Hepatic stellate cell (primary cell): ENCODE measurements around the gene SMIM5.

Experiments used
- DNase-seq: peaks from one replicate; pipeline ENCODE4 v3.0.0; 2011; ENCODE audit warnings: low spot score

SMIM5 gene

DNA sequence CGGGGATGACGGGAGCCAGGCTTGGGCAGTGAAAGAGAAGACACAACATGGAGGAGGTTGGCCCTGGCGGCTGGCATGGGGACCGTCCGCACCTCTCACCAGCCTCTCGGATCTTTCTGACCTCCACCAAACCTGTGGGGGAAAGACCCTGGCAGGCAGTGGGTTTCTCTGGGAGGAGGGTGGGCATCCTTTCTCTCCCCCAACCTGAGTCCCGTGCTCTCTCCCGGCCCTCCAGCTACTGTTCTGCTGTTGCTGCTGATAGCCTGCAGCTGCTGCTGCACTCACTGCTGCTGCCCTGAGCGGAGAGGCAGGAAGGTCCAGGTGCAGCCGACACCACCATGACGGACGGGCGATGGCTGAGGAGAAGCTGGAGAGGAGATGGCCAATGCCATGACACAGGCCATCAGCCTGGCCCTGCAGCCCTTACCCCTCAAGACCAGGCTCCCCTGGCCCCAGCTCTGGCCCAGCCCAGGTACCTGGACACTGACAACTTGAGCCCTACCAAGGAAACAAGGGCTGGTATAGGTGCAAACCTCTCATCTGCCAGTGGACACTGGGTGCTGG, 7.4 kb downstream of the SMIM5 start:
- no peak for DNase-seq

GRCh38 chr17:75641343-75641742, 8.1 kb downstream of the SMIM5 start:
- DNase-seq = no peak

DNA sequence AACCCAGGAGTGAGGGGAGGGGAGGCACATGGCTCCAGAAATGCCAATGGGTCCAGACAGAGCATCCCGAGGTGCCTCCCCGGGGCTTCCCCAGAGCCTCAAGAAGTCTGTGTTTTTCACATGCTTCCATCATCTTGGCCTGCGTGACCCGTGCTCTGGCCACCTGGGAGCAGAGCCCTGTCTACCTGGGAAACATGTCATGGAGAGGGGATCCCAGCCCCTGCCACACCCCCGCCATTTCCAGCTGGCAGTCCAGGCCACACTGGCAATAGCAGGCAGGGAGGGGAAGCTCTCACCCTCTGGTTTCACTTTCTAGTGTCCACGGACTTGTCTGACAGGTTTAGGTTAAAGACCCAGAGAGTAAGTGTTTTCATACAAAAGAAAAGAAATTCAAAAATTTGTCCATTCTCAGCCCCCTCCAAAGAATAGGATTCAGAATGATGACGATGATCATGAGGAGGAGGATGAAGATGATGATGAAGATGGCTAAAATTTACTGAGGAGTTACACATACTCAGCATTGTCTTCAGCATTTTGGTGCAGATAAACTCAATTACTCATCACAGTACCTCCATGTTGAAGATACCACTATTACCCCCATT, 9.0 kb downstream of the SMIM5 start:
- DNase-seq = no peak

GRCh38 chr17:75642784-75643642, 9.8 kb downstream of the SMIM5 start:
- DNase-seq = no peak

DNA sequence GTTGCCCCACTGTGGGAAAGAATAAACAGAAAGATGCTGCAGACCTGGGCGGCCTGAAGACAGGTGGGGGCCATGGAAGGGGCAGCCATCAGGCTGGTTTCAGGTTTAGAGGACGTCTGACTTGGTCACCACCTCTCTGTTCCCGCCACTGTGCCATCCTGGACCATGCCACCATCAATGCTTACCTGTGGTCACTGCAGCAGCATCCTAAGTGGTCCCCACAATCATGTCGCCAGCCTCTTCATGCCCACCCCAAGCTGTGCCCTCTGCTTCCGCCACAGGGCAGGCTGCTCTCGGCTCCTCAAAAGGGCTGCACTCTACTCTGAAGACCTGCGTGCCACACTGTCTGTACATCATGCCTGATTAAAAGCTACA, 10.4 kb downstream of the SMIM5 start:
- no peak for DNase-seq

GRCh38 chr17:75645501-75645888, 12.3 kb downstream of the SMIM5 start:
- DNase-seq = no peak

GRCh38 chr17:75645889-75646637, 12.8 kb downstream of the SMIM5 start:
- DNase-seq = no peak

GRCh38 chr17:75646638-75646992, 13.4 kb downstream of the SMIM5 start:
- no peak for DNase-seq

- DNase-seq = no peak
These were observed 13.8 kb downstream of the SMIM5 start for GRCh38 chr17:75647061-75647460.

GRCh38 chr17:75647921-75648320, 14.7 kb downstream of the SMIM5 start:
- DNase-seq = no peak

GRCh38 chr17:75649687-75650086, 16.5 kb downstream of the SMIM5 start:
- no peak for DNase-seq

GRCh38 chr17:75650874-75651273, 17.6 kb downstream of the SMIM5 start:
- DNase-seq = no peak

DNA sequence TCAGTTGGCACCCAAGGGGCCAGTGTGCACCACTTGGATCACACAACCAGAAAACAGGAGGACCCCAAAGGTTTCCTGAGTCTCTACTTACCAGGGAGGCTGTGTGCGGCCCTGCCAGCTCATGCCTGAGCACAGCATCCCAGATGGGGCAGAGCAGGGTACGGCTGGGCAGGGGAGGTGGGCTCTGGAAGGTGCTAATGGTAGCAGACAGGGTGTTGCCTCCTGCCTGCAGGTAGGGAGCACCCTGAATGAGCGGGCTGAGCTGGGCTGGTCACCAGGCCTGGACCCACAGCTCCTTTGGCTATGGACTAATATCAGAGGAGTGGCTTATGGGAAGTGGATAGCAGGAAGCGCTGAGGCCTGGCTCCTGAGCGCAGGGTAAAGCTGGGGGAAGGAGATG, 19.1 kb downstream of the SMIM5 start:
- no peak for DNase-seq

GRCh38 chr17:75652934-75653549, 19.8 kb downstream of the SMIM5 start:
- DNase-seq = peak; percentile 51

DNA sequence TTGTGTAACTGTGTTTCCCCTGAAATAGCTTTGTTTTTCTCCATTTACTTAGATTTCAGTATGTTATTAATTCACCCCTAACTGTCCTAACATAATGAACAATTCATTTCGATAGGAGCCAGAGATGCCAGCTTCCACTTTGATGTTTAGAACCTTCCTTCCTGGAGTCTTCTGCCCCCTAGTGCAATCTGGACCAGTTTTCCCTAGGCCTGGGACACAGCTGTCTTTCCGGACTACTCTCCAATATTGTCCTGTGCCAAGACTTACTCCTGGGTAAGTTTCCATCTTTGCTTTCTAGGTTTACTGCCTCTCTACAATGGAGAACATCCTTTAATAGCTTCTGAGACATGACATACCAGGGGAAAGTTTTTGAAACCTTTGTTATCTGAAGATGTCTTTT, 20.9 kb downstream of the SMIM5 start:
- DNase-seq = no peak

- no peak for DNase-seq
These were observed 25.0 kb downstream of the SMIM5 start for GRCh38 chr17:75658237-75658636.

DNA sequence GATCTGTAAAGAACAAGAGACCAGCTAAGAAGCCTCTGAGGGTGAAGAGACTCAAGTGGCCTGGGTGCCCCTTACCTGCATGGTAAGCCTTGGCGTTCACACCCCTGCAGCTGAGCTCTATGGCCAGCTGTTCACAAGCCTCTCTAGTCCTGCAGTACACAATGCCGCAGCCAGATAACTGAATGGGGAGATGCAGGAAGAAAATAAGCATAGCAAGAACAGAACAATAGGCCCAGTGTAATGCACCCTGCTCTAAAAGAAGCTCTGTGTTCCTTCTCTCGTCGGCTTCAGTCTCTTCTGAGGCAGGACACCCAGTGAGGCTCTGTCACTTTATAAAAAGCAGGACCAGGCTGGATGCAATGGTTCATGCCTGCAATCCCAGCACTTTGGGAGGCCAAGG, 28.3 kb downstream of the SMIM5 start:
- no peak for DNase-seq

GRCh38 chr17:75662511-75662910, 29.3 kb downstream of the SMIM5 start:
- DNase-seq = no peak

GRCh38 chr17:75664099-75664549, 30.9 kb downstream of the SMIM5 start:
- no peak for DNase-seq

DNA sequence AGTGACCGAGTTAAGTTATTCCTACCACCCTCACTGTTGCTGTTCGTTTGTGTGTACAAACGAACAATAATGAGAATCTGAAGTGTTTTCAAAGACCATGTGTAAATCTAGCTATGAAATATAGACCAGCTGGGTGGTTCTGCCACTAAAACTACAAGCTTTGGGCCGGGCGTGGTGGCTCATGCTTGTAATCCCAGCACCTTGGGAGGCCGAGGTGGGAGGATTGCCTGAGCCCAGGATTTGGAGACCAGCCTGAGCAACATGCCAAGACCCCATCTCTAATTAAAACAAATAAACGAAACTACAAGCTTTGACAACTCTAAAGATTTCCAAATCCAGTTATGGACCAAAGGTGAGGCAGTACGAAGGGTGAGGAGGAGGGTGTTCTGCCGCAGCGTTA, 32.7 kb downstream of the SMIM5 start:
- no peak for DNase-seq

DNA sequence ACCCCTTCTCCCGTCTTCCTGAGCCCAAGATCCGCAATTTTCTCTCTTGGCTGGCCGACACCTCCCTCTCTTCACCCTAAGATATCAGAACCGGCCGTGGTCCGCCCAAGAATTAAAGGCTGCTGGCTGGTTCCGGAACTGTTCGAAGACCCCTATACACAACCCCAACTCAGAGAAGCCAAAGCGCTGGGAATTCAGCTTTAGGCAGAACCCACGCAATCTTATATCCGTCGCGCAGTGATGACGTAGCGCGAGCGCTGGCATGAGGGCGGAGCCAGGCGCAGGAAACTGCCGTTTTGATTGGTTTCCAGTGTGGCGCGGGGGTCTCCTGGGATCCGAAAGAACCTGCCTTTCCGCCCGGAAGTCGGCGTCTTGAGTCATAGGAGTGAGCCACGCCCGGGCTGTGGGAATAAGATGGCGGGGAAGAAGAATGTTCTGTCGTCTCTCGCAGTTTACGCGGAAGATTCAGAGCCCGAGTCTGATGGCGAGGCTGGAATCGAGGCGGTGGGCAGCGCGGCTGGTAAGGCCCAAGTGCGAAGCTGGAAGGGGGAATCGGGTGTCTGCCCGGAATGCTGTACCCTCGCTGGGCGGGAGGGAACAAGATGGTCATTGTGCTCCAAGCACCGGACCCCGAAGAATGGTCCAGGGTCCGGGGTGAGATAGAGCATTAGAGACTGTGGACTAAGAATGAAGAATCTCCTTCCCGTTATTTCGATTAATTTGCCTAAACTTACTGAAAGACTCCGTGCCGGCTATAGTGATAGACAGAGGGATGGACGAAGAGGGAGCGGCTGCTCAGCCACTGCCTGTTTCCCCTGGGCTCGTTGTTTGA, 33.9 kb downstream of the SMIM5 start, which contains the start of the genes RECQL5 and SAP30BP:
Gene RECQL5 (minus strand): TSS at position 196 of the 832 bp plus-strand sequence. CDS start 597 bp downstream, outside the sequence.
Gene SAP30BP (plus strand): TSS at position 380 of the 832 bp plus-strand sequence. CDS start 35 bp downstream, at position 415.
- DNase-seq = peak; percentile 90
